ENCODE measurements around the gene TNS1. TPM values are rescaled to one million over a fixed set of nuclear protein-coding genes. Genes with fewer than 3 reads are reported as not detected.

Gene TNS1
- total and polyA plus RNA-seq, 2 donors = 191 to 576 TPM

- H3K27ac ChIP-seq (ENCODE audit: low read depth) = no peak overlapping the region
- no peak overlapping the region for H3K4me3 ChIP-seq (ENCODE audit: low read depth, low read length)
- no peak for DNase-seq (ENCODE audit: extremely low spot score)
- H3K4me1 ChIP-seq (ENCODE audit: insufficient read depth) = no peaks in the 10 kb centered on the region
- H3K36me3 ChIP-seq (ENCODE audit: insufficient read depth) = no peaks in the 10 kb centered on the region
- WGBS = 96% methylated on average over 4 of the region's 4 CpGs
These were observed 2.2 kb upstream of the TNS1 start for GRCh38 chr2:218005028-218005427.

- 39% methylated on average over 6 of the region's 6 CpGs for WGBS
- Histone ChIP-seq H3K27ac (ENCODE audit: low read depth) (peak overlapping the region; percentile 43), H3K36me3 (ENCODE audit: insufficient read depth) (no peaks in the 10 kb centered on the region), H3K4me3 (ENCODE audit: low read depth, low read length) (no peak overlapping the region), H3K4me1 (ENCODE audit: insufficient read depth) (no peaks in the 10 kb centered on the region)
- DNase-seq (ENCODE audit: extremely low spot score) = no peak
These were observed 1.2 kb upstream of the TNS1 start for GRCh38 chr2:218003981-218004419.

- Histone ChIP-seq H3K36me3 (ENCODE audit: insufficient read depth) (no peaks in the 10 kb centered on the region), H3K4me3 (ENCODE audit: low read depth, low read length) (no peak overlapping the region), H3K27ac (ENCODE audit: low read depth) (peak overlapping the region; percentile 43), H3K4me1 (ENCODE audit: insufficient read depth) (no peaks in the 10 kb centered on the region)
- DNase-seq (ENCODE audit: extremely low spot score) = no peak
- 46% methylated on average over 11 of the region's 11 CpGs for WGBS
These were observed 618 bp upstream of the TNS1 start for GRCh38 chr2:218003281-218003944.

GRCh38 chr2:218002143-218002844 lies 501 bp downstream of the TNS1 start:
- Histone ChIP-seq H3K4me3 (ENCODE audit: low read depth, low read length) (peak overlapping the region; percentile 32), H3K27ac (ENCODE audit: low read depth) (no peak overlapping the region), H3K36me3 (ENCODE audit: insufficient read depth) (no peaks in the 10 kb centered on the region), H3K4me1 (ENCODE audit: insufficient read depth) (no peaks in the 10 kb centered on the region)
- 52% methylated on average over 12 of the region's 12 CpGs for WGBS
- DNase-seq (ENCODE audit: extremely low spot score) = no peak

- Histone ChIP-seq H3K4me1 (ENCODE audit: insufficient read depth) (no peaks in the 10 kb centered on the region), H3K27ac (ENCODE audit: low read depth) (no peak overlapping the region)
These were observed 1.2 kb downstream of the TNS1 start for GRCh38 chr2:218001629-218002028.

GRCh38 chr2:218000136-218000535 lies 2.7 kb downstream of the TNS1 start:
- H3K36me3 ChIP-seq (ENCODE audit: insufficient read depth) = no peaks in the 10 kb centered on the region
- H3K4me3 ChIP-seq (ENCODE audit: low read depth, low read length) = no peak overlapping the region
- no peaks in the 10 kb centered on the region for H3K4me1 ChIP-seq (ENCODE audit: insufficient read depth)
- no peak for DNase-seq (ENCODE audit: extremely low spot score)
- no peak overlapping the region for H3K27ac ChIP-seq (ENCODE audit: low read depth)

More at GRCh38 chr2:218001629-218002028, 1.2 kb downstream of the TNS1 start:
- WGBS = 57% methylated on average over 4 of the region's 4 CpGs
- Histone ChIP-seq H3K36me3 (ENCODE audit: insufficient read depth) (no peaks in the 10 kb centered on the region), H3K4me3 (ENCODE audit: low read depth, low read length) (peak overlapping the region; percentile 32)
- no peak for DNase-seq (ENCODE audit: extremely low spot score)

- Histone ChIP-seq H3K4me3 (ENCODE audit: low read depth, low read length) (no peak overlapping the region), H3K4me1 (ENCODE audit: insufficient read depth) (no peaks in the 10 kb centered on the region), H3K36me3 (ENCODE audit: insufficient read depth) (no peaks in the 10 kb centered on the region), H3K27ac (ENCODE audit: low read depth) (no peak overlapping the region)
- no peak for DNase-seq (ENCODE audit: extremely low spot score)
- WGBS = 60% methylated on average over 4 of the region's 4 CpGs
These were observed 3.2 kb downstream of the TNS1 start for GRCh38 chr2:217999595-217999959.

- DNase-seq (ENCODE audit: extremely low spot score) = no peak
- no peak overlapping the region for H3K27ac ChIP-seq (ENCODE audit: low read depth)
- H3K4me3 ChIP-seq (ENCODE audit: low read depth, low read length) = no peak overlapping the region
- WGBS = 77% methylated on average over 10 of the region's 10 CpGs
- no peaks in the 10 kb centered on the region for H3K4me1 ChIP-seq (ENCODE audit: insufficient read depth)
- no peaks in the 10 kb centered on the region for H3K36me3 ChIP-seq (ENCODE audit: insufficient read depth)
These were observed 3.7 kb downstream of the TNS1 start for GRCh38 chr2:217998926-217999594.

- Histone ChIP-seq H3K27ac (ENCODE audit: low read depth) (no peak overlapping the region), H3K36me3 (ENCODE audit: insufficient read depth) (no peaks in the 10 kb centered on the region), H3K4me3 (ENCODE audit: low read depth, low read length) (no peak overlapping the region), H3K4me1 (ENCODE audit: insufficient read depth) (no peaks in the 10 kb centered on the region)
- WGBS = 91% methylated on average over 11 of the region's 11 CpGs
- DNase-seq (ENCODE audit: extremely low spot score) = no peak
These were observed 5.3 kb downstream of the TNS1 start for GRCh38 chr2:217997510-217997909.

- Histone ChIP-seq H3K4me3 (ENCODE audit: low read depth, low read length) (no peak overlapping the region), H3K4me1 (ENCODE audit: insufficient read depth) (no peaks in the 10 kb centered on the region), H3K27ac (ENCODE audit: low read depth) (peak overlapping the region; percentile 31), H3K36me3 (ENCODE audit: insufficient read depth) (no peaks in the 10 kb centered on the region)
- no peak for DNase-seq (ENCODE audit: extremely low spot score)
- WGBS = 67% methylated on average over 7 of the region's 7 CpGs
These were observed 6.4 kb downstream of the TNS1 start for GRCh38 chr2:217996361-217996760.

- no peak for DNase-seq (ENCODE audit: extremely low spot score)
- no peaks in the 10 kb centered on the region for H3K4me1 ChIP-seq (ENCODE audit: insufficient read depth)
- 18% methylated on average over 8 of the region's 8 CpGs for WGBS
- no peaks in the 10 kb centered on the region for H3K36me3 ChIP-seq (ENCODE audit: insufficient read depth)
- no peak overlapping the region for H3K4me3 ChIP-seq (ENCODE audit: low read depth, low read length)
- H3K27ac ChIP-seq (ENCODE audit: low read depth) = peak overlapping the region; percentile 31
These were observed 7.0 kb downstream of the TNS1 start for GRCh38 chr2:217995731-217996231.

- Histone ChIP-seq H3K4me1 (ENCODE audit: insufficient read depth) (no peaks in the 10 kb centered on the region), H3K27ac (ENCODE audit: low read depth) (no peak overlapping the region), H3K36me3 (ENCODE audit: insufficient read depth) (no peaks in the 10 kb centered on the region)
These were observed 8.0 kb downstream of the TNS1 start for GRCh38 chr2:217994776-217995274.

GRCh38 chr2:217993817-217994463 lies 8.9 kb downstream of the TNS1 start:
- H3K27ac ChIP-seq (ENCODE audit: low read depth) = no peak overlapping the region
- no peaks in the 10 kb centered on the region for H3K4me1 ChIP-seq (ENCODE audit: insufficient read depth)
- 71% methylated on average over 6 of the region's 6 CpGs for WGBS
- DNase-seq (ENCODE audit: extremely low spot score) = no peak
- H3K4me3 ChIP-seq (ENCODE audit: low read depth, low read length) = no peak overlapping the region
- no peaks in the 10 kb centered on the region for H3K36me3 ChIP-seq (ENCODE audit: insufficient read depth)

More at GRCh38 chr2:217994776-217995274, 8.0 kb downstream of the TNS1 start:
- 87% methylated on average over 4 of the region's 4 CpGs for WGBS
- H3K4me3 ChIP-seq (ENCODE audit: low read depth, low read length) = no peak overlapping the region
- no peak for DNase-seq (ENCODE audit: extremely low spot score)

All from urinary bladder (tissue), 4 donors.